ENCODE data around the gene DNAJC2. TPM values are rescaled to one million over a fixed set of nuclear protein-coding genes. Genes with fewer than 3 reads are reported as not detected.

DNAJC2 gene
- total and polyA plus RNA-seq, 9 donors: 11.1 to 29.5 (median 18.3) TPM

- 60 to 66% (median 61%) methylated on average over 1 of the region's 1 CpG for WGBS, 3 donors
- no peak for TF ChIP-seq EP300 (IDR thresholded peaks at IDR 0.05)
- no peak for TF ChIP-seq POLR2A (IDR thresholded peaks at IDR 0.05)
- TF ChIP-seq, protein P1, sequence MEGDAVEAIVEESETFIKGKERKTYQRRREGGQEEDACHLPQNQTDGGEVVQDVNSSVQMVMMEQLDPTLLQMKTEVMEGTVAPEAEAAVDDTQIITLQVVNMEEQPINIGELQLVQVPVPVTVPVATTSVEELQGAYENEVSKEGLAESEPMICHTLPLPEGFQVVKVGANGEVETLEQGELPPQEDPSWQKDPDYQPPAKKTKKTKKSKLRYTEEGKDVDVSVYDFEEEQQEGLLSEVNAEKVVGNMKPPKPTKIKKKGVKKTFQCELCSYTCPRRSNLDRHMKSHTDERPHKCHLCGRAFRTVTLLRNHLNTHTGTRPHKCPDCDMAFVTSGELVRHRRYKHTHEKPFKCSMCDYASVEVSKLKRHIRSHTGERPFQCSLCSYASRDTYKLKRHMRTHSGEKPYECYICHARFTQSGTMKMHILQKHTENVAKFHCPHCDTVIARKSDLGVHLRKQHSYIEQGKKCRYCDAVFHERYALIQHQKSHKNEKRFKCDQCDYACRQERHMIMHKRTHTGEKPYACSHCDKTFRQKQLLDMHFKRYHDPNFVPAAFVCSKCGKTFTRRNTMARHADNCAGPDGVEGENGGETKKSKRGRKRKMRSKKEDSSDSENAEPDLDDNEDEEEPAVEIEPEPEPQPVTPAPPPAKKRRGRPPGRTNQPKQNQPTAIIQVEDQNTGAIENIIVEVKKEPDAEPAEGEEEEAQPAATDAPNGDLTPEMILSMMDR (IDR thresholded peaks at IDR 0.05): no peak
- H3K27ac ChIP-seq: no peak overlapping the region
- intact Hi-C loops (cut with DNase I): no loop called here
- H3K4me3 ChIP-seq: no peak overlapping the region
- H3K4me1 ChIP-seq (ENCODE audit: insufficient read depth): peaks cover 3% of the 10 kb centered on the region
- DNase-seq: no peak
- no peaks in the 10 kb centered on the region for H3K9me3 ChIP-seq
- H3K36me3 ChIP-seq: no peaks in the 10 kb centered on the region
- no peaks in the 10 kb centered on the region for H3K27me3 ChIP-seq
Measured at GRCh38 chr7:103349805-103350204, 5.2 kb upstream of the DNAJC2 start.

- WGBS, 3 donors: 23 to 34% (median 34%) methylated on average over 2 of the region's 2 CpGs
- no peak overlapping the region for H3K4me3 ChIP-seq
- no peaks in the 10 kb centered on the region for H3K36me3 ChIP-seq
- TF ChIP-seq POLR2A (IDR thresholded peaks at IDR 0.05) (no peak), EP300 (IDR thresholded peaks at IDR 0.05) (no peak)
- TF ChIP-seq, protein P1 (IDR thresholded peaks at IDR 0.05): no peak
- H3K9me3 ChIP-seq: no peaks in the 10 kb centered on the region
- intact Hi-C loops (cut with DNase I): no loop called here
- no peak overlapping the region for H3K27ac ChIP-seq
- DNase-seq: no peak
- H3K4me1 ChIP-seq (ENCODE audit: insufficient read depth): peaks cover 3% of the 10 kb centered on the region
- H3K27me3 ChIP-seq: no peaks in the 10 kb centered on the region
Measured at GRCh38 chr7:103348959-103349358, 4.4 kb upstream of the DNAJC2 start.

- Histone ChIP-seq H3K27ac (no peak overlapping the region), H3K9me3 (no peaks in the 10 kb centered on the region), H3K27me3 (no peaks in the 10 kb centered on the region), H3K4me1 (ENCODE audit: insufficient read depth) (peaks cover 3% of the 10 kb centered on the region), H3K36me3 (no peaks in the 10 kb centered on the region), H3K4me3 (peak overlapping the region; percentile 84)
- TF ChIP-seq, protein P1 (IDR thresholded peaks at IDR 0.05): no peak
- no peak for TF ChIP-seq EP300 (IDR thresholded peaks at IDR 0.05)
- TF ChIP-seq POLR2A (IDR thresholded peaks at IDR 0.05): no peak
- intact Hi-C loops (cut with DNase I): no loop called here
- WGBS, 3 donors: 8 to 18% (median 17%) methylated on average over 13 of the region's 13 CpGs
- DNase-seq: no peak
Measured at GRCh38 chr7:103348452-103348851, 3.9 kb upstream of the DNAJC2 start.

DNA sequence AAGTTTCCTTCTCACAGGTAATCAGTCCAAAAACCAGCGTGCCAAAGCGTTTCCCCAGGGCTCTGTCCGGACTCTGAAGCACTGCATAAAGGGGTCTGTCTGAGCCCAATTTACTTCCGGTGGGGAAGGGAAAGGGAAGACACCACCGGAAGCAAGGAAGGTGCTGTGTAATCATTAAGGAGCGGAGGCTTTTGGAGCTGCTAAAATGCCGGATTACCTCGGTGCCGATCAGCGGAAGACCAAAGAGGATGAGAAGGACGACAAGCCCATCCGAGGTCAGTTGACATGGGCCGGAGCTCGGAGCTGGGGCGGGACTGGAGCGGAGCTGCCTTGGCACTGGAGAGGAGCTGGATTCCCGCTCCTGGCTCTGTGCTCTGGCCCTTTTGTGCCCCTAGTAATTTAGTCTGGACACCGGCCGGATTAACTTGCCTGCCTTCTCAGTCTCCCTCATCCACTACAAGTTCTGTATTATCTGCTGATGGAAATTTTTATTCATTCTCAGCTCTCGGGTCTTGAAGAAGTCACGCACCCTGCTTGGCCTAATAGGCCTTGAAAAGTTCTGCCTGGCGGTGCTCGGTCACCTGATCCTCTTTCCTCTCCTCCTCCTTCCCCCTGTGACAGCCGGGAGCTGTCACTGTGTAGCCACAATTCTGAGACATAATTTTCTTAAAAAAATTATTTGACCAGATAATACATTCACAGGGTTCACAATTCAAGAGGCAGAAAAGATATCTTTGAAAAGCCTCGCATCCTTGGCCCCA, 3.1 kb upstream of the DNAJC2 start, which contains the start of gene PSMC2:
Gene PSMC2 (plus strand): TSS at position 137 of the 761 bp plus-strand sequence. CDS start 69 bp downstream, at position 206.
- Histone ChIP-seq H3K9me3 (no peaks in the 10 kb centered on the region), H3K36me3 (no peaks in the 10 kb centered on the region), H3K4me3 (peak within 1 kb of the TSS; percentile 84), H3K27ac (peak within 1 kb of the TSS; percentile 72 to 75), H3K27me3 (no peaks in the 10 kb centered on the region), H3K4me1 (ENCODE audit: insufficient read depth) (peaks cover 3% of the 10 kb centered on the region)
- TF ChIP-seq, protein P1 (IDR thresholded peaks at IDR 0.05): no peak
- TF ChIP-seq EP300 (IDR thresholded peaks at IDR 0.05): no peak
- TF ChIP-seq POLR2A (IDR thresholded peaks at IDR 0.05): peak; percentile 34
- peak; percentile 68 to 83 (median 79) for DNase-seq
- intact Hi-C loops (cut with DNase I): no loop called here
- 0 to 1% (median 0%) methylated on average over 25 of the region's 25 CpGs for WGBS, 3 donors
